Left lobe of liver (tissue), 2 donors: ENCODE data around the gene DOK3. TPM values are rescaled to one million over a fixed set of nuclear protein-coding genes. Genes with fewer than 3 reads are reported as not detected.

Experiments used
- ATAC-seq: fragments of 200-7000 bp; cut with Tn5 transposase; one replicate; pipeline ENCODE4 v1.9.1; 2020; ENCODE audit warnings: mild to moderate bottlenecking, moderate library complexity
- DNase-seq: peaks from one replicate; pipeline ENCODE4 v3.0.0-alpha.2; 2020; ENCODE audit warnings: low spot score
- total RNA-seq: library from RNA; stranded (reverse); gene quantifications from one replicate; pipeline ENCODE4 v1.2.1, GENCODE V29; 2021
- donor health status: DM: no; HTN: no; CAD: no; lungs with moderate emphysema.
- donor health status: DM: no; HTN: yes; CAD: no.

DOK3 gene, protein sequence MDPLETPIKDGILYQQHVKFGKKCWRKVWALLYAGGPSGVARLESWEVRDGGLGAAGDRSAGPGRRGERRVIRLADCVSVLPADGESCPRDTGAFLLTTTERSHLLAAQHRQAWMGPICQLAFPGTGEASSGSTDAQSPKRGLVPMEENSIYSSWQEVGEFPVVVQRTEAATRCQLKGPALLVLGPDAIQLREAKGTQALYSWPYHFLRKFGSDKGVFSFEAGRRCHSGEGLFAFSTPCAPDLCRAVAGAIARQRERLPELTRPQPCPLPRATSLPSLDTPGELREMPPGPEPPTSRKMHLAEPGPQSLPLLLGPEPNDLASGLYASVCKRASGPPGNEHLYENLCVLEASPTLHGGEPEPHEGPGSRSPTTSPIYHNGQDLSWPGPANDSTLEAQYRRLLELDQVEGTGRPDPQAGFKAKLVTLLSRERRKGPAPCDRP
- total RNA-seq: 3.2 TPM

DNA sequence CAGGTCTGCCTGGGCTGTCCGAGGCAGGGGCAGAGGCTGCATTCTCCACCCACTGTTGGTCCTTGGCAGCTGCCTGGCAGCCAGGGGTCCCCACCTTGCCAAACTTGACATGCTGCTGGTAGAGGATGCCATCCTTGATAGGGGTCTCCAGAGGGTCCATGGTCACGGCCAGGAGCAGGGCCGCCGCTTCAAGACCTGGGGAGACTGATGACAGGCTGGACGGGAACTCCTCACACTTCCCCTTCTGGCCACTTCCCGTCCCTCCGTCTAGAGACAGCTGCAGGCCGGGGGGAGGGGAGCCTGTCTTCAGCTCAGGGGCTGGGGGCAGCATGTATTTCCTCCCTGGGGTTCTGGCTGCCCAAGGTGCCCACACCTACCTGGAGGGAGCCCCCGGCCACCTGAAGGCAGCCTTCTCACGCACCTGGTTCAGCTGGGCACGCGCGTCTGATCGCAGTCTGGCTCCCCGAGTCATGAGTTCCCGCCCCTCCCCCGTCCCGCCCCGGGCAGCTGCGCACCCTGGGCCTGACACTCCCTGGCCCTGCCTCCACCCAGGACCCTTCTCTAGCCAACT, at the start of gene DOK3:
Gene DOK3 (minus strand): TSS at position 446 of the 571 bp plus-strand sequence. CDS start 286 bp downstream, at position 160.
- ATAC-seq: peak; percentile 45

DNA sequence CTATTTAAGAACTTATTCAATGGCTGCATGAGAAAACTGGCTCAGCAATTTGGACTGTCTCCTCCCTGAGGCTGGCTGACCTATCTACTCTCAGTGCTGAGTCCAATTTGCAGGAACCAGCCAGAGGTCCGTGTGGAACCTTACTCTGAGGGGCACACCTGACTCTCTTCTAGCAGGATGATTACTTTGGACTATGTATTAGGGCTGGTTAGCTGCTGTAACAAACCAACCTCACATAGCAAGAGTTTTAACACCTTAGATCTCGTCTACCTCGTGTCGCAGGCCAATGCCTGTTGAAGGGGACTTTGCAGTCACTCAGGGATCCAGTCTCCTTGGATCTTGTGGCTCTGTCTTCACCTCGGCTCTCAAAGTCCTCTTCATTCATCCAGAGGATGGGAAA, 48.2 kb upstream of the DOK3 start:
- ATAC-seq (no peak), DNase-seq (no peak)

More for the DNA sequence above, at the start of gene DOK3:
- peak; percentile 58 for DNase-seq

DNA sequence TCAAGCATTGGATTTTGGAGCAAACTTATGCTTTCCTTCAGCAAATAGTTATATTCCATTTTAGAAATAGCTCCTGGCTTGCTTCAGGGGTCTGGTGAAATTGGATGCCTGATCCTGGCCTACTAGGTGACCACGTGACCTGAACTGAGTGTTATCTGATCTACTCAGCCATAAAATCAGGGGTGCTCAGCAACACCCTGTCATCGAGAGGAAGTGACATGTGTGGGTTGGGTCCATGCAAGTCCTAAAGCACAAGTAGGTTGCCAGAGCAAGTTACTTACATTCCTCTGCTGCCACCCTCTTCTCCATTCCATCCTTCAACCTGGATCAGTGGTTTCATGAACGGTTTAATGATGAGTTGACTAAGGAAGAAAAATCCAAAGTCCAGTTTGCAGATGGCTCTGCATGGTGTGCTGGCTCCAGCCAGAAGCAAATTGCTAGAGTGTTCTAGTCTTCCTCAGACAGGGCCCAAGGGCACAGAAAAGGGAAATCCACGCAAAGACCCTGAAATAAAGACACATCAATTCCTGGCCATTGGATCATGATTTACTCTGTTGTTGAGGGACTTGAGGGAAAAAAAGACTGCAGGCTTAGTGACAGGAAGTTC, 47.5 kb upstream of the DOK3 start:
- DNase-seq (no peak), ATAC-seq (no peak)

DNA sequence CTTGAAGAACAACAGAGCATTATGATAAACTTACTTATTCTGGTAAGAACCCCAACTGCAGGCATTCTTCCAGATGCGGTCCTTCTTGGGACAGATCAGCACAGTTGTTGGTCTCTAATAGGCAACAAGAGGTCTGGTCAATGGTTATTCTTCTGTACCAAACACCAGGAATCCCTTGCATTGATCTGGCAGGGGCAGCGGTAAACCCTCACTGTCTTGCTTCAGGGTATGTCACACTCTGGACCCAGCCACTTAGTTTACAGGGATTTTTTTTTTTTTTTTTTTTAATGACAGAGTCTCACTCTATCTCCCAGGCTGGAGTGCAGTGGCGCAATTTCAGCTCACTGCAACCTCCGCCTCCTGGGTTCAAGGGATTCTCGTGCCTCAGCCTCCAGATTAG, 46.0 kb upstream of the DOK3 start:
- DNase-seq (no peak), ATAC-seq (no peak)

DNA sequence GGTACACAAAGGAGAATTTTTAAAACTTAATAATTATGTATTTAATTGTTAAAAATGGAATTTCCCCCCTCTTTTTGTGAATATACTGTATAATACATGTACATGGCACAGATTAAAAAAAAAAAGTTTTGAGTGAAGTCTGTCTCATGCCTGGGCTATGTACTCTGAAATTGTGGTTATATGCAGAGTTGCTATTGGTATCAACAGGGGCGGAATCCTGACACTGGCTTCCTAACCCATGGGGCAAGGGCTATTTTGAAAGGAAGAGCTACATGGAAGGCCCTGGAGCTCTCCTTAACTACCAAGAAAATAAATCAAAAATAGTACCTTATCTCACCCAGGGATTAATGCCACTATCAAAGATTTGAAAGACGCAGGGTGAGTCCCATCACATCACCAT, 45.6 kb upstream of the DOK3 start:
- ATAC-seq (no peak), DNase-seq (no peak)

DNA sequence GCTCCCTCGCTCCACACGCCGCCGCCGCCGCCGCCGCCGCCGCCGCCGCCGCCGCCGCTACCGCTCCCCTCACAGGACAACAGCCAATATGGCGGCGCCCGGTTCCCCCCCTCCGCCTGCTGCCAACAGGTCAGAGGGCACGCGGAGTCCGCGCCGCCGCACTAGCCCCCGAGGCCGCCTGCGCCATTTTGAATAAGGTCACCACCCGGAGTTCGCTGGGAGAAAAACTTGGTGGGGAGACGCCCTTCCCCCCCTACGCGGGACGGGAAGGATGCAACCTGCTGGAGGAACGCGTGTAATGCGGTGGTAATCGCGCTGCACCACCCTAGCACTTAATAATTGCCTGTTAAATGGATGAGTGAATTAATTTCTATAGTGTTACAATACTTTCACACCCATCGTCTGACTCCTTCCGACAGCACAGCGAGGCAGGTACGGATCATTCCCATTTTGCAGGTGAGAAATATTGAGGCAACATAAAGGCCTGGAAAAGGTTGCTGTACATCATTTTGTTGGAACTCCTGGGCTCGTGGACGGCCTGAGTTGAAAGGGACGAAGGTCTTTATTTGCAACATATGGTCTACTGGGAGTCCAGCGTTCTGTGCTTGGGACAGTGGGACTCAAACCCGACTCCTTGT, 45.0 kb upstream of the DOK3 start, which contains the start of gene FAM193B:
Gene FAM193B (minus strand): TSS at position 90 of the 638 bp plus-strand sequence. CDS start 105 bp downstream, outside the sequence.
- peak; percentile 94 for DNase-seq

DNA sequence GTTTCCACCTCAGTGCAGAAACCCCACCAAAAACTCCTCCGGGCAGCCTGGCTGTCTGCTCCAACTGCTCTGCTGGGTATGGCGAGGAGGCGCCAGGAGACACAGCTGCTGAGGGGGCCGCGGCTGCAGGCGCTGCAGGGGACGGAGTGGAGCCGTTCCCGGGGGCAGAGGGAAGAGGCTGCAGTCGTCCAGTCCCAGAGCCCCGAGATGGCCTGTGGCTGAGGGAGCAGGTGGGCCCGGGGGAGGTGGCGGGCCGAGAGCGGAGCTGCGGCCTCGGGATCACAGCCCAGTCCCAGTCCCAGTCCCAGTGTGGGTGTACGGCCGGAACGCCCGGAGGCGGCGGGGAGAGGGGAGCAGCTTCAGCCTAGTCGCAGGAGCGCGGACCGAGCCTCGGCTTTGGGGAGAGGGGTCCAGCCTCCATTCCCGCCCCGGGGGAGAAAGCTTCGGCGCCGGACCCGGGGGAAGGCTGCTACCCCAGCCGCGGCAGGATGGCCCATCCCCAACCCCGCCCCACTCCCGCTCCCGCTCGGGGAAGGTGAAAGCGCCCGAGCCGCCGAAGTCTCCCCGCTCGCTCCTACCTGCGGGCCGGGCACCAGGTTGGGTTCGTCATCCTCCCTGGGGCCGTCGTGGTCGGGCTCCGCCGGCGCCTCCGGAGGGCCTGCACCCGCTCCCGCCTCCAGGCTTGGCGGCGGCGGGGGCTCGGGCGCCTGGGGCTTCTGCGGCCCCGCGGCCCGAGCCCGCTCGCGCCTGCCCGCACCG, 44.2 kb upstream of the DOK3 start:
- ATAC-seq: peak; percentile 48

More for the DNA sequence above, 45.0 kb upstream of the DOK3 start, which contains the start of gene FAM193B:
- ATAC-seq: peak; percentile 88

DNA sequence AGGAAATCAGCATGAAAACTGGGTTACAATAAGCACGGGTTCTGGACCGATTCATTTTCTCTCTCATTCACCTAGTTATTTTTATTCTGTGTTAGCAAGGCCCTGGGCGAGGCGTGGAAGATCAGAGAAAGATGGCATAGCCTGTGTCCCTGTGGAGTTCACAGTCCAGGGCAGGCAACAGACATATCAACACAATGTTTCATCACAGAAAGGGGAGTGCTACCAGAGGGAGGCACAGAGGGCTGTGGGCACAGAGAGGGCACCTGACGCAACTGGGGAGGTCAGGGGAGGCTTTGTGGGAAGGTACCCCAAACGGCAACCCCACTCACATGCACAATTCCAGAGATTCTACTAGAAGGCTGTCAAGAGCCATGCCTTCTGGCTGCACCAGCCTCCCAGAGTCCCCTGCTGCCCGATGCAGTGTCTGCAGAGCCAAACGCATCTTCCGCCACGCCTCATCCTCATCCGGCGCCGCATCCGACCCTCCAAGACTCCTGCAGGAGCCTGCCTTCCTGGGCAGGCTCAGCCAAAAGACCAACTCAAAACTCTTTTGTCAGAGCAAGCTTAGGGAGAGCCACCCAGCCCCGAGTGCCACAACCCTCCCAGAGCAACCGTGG, 43.3 kb upstream of the DOK3 start:
- ATAC-seq: peak; percentile 70
- peak; percentile 71 for DNase-seq

More for the DNA sequence above, 44.2 kb upstream of the DOK3 start:
- DNase-seq: peak; percentile 59

DNA sequence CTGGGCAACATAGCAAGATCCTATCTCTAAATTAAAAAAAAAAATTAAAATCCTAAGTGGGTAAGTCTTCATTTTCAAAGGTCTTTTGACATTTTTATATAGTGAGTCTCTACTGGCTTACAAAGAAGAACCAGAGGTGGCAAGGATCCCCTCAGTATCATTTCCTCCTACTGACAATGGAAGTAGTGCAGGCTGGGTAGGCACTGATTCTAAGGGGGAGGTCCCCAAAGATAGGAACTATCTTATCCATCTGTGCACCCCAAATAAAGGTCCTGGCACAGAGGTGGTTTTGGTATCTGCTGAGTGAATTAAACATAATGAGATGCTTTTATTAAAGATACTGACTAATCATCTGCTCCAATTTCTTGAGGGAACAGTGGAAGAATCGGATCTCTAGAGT, 40.5 kb upstream of the DOK3 start:
- DNase-seq (no peak), ATAC-seq (no peak)

DNA sequence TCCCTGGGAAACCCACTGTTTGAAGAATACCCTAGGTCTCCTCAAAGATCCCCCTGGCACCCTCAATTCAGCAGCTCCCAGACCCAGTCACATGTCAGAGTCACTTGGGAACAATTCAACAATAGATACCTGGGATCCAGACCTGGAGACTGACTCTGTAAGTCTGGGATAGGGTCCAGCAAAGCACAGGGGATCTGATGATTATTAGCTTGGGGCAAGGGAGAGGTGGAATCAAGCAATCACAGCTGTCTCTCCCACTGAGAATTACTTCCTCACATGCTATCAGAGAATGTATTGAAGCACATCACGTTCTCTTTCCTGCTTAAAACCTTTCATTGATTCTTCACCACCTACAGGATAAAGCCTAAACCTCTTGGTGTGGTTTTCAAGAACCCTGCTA, 38.9 kb upstream of the DOK3 start:
- DNase-seq: no peak

DNA sequence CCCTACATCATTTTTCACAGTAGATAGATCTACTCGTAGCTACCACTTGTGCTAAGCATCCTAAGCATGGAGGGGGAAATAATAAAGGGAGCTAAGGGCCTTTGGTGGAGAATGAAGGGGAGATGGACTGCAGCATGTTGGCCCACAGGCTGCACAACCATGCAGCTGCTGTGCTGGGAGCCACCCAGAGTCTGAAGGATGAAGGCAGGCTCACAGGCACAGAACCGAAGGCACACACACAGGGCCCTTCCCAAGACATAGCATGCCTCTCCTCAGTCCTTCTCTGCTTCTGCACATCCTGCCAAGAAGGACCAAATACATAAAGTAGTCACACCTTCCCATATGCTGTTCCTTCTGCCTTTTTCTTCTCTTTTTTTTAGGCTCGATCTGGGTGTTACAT, 38.1 kb upstream of the DOK3 start:
- no peak for ATAC-seq

More for the DNA sequence above, 38.9 kb upstream of the DOK3 start:
- ATAC-seq: no peak

DNA sequence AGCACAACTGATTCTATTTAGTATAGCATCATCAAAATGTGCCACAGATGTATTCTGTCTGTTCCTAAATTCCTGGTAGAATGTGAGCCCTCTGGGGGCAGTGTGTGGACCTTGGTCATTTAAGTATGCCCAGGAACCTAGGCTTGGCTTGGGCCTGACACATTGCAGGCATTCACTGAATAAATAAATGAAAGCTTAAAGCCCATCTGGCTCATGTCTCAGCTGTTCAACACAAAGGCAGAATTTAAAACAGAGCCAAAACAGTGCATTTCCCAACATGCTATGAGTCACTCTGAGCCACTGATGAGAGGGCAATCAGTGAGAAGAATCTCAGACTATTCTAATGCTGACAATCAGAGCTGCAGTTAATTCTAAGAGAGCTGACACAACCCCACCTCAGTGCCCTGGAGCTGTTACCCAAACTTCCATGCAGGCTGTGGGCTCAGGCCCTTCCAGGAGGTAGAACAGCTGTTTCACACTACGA, 36.7 kb upstream of the DOK3 start:
- peak; percentile 80 for DNase-seq
- peak; percentile 93 for ATAC-seq

More for the DNA sequence above, 38.1 kb upstream of the DOK3 start:
- no peak for DNase-seq

DNA sequence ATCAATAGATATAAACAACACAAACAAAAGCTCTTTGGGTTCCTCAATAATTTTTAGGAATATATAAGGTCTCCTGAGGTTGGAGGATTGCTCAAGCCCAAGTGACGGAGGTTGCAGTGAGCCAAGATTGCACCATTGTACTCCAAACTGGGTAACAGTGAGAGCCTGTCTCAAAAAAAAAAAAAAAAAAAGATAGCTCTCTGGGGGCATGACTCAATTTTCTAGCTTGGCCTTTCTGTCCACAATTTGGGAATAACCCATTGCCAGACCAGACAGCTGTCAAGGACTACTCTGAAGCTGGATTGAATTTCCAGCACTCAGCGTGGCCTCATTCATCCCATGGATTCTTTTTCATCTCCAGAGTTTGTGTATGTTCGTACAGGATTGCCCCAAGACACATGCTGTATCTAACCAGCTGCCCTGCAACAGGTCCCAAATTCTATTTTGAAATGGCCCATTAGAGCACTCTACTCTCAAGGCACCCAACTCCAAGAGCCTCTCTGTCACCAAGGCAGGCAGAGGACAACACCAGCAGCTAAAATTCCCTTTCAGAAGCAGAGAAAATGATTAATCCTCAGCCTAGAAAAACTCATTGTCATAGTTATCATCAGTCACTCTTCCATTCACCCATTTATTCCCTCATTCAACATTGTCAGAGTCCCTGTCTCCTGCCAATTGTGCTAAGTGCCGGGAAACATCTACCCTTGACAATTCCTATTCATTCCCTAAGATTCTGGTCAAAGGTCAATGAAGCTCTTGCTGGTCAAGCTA, 36.0 kb upstream of the DOK3 start:
- DNase-seq: peak; percentile 77
- ATAC-seq: peak; percentile 51

DNA sequence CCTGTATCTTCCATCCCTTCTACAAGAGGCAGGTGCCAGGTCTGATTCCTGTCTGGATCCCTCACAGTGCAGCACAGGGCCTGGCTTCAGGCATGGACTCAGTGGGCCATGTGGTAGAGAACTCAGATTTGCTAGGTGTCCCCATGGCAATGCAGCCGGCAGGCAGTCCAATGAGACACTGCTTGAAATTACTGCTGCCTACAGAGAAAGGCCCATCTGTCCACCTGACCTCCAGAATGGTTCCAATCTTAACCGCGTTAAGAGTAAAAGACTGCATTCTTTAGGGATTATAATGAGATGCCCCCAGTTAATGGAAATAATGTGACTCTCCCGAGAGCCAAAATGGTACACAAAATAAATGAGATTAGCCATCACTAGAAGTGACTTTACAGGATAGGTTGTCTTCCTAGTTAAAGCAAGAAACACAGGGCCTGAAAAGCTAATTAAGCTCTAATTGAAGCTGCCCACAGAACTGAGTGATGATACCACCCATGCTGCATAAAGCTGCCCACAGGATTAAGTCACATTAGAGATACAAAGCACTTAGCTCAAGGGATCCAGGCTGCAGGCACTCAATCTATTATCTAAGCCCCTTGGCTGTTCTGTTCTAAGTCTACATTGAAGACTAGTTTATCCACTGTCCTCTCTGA, 33.3 kb upstream of the DOK3 start:
- ATAC-seq (no peak), DNase-seq (no peak)

DNA sequence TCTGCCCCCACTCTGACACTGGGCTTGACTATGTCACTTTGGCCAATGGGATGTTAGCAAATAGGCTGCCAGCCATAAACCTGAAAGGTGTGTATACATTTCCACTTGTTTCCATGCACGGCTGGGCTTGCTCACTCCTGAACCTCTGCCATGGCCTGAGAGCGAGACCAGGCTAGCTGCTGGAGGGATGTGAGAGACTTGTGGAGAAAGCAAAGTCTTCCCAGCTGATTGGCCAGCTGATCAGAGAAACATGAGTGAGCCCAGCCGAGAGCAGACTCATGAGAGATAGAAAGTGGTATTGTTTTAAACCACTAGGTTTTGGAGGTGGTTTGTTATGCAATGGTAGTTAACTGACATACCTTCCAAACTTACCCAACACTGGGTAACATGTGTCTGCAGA, 30.8 kb upstream of the DOK3 start:
- no peak for ATAC-seq

DNA sequence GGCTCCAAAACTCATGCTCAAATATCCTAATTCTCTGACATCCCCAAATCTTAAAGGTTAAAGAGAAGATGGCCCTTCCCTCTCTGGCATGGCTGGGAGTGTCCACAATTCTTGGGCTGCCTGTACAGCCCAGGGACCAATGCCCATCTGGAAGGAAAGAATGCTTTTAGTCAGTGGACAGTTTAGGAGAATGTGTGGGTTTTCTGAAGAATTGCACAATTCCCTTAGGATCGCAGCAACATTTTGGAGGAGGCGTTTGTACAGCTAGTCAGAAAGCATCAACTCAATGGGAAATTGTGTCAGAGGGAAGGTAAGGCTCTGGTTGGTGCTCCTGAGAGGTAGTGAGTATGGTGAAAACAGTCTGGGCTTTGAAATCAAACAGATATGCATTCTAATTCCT, 29.8 kb upstream of the DOK3 start:
- DNase-seq: no peak
- no peak for ATAC-seq

More for the DNA sequence above, 30.8 kb upstream of the DOK3 start:
- DNase-seq: no peak

DNA sequence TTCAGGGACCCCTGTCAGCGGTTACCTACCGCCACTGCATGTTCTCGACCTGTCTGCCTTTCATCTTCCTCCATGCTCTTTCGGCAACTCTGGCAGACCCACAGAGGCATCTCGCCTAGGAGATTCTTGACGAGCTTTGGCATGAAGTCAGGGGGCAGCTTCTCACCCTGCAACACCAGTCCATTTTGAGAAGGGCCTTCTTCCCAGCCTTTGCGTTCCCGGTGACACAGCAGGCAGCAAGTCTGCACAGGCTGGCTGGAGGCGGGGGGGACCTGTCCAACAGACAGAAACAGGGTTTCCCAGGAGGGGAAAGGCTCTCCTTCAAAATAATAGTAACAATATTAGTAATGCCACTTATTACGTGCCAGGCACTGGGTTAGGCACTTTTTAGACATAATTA, 29.2 kb upstream of the DOK3 start:
- ATAC-seq: no peak
- no peak for DNase-seq
